ENCODE data around the gene PPP1R8.
"Not testable (repeated sequence)": the region's sequence is repeated elsewhere in the genome, so short reads cannot be mapped to it uniquely, and the experiment has no call there.

The PPP1R8 gene

GRCh38 chr1:27804791-27805190 is 25.8 kb upstream of the PPP1R8 start:
- H3K79me1 ChIP-seq (replicated peaks; ENCODE audit: low read length, poor library complexity, severe bottlenecking) = peaks cover 5% of the 10 kb centered on the region
- 88% methylated on average over 2 of the region's 5 CpGs for WGBS

DNA sequence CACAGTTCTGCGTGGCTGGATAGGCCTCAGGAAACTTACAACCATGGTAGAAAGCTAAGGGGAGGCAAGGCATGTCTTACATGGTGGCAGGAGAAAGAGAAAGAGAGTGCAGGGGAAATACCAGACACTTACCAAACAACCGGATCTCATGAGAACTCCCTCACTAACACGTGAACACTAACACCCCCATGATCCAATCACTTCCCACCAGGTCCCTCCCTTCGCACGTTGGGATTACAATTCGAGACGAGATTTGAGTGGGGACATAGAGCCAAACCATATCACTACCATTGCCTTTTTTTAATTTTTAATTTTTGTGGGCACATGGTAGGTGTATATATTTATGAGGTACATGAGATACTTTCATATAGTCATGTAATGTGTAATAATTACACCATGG is 23.8 kb upstream of the PPP1R8 start:
- WGBS = 95% methylated on average over 5 of the region's 7 CpGs
- Histone ChIP-seq H2BK12ac (ENCODE audit: low read length in 2 of 2) (no peak overlapping the region), H2BK5ac (ENCODE audit: low read depth, low read length, poor library complexity, severe bottlenecking) (no peak overlapping the region), H3K14ac (ENCODE audit: low read length in 2 of 2) (no peak overlapping the region), H3K4me3 (ENCODE audit: insufficient read depth in 1 of 2, low read depth in 1 of 2, low read length in 2 of 2) (no peak overlapping the region), H3K27me3 (ENCODE audit: control insufficient read depth in 1 of 2, insufficient read depth in 1 of 2, low read length in 2 of 2) (no peaks in the 10 kb centered on the region), H3K4ac (ENCODE audit: low read depth in 1 of 2, low read length in 2 of 2) (no peak overlapping the region), H3K9me3 (ENCODE audit: control insufficient read depth, low read length) (no peaks in the 10 kb centered on the region), H3K9ac (ENCODE audit: low read length) (no peak overlapping the region), H2AK5ac (ENCODE audit: low read length, severe bottlenecking) (no peak overlapping the region), H4K8ac (ENCODE audit: low read length) (no peak overlapping the region), H2BK15ac (ENCODE audit: low read depth, poor library complexity, severe bottlenecking) (no peak overlapping the region), H3K4me2 (ENCODE audit: low read length, poor library complexity, severe bottlenecking) (no peak overlapping the region), H4K91ac (ENCODE audit: low read length) (no peak overlapping the region), H3K4me1 (ENCODE audit: control insufficient read depth, insufficient read depth, low read depth, low read length) (no peaks in the 10 kb centered on the region), H3K27ac (ENCODE audit: low read length, poor library complexity, severe bottlenecking) (no peak overlapping the region), H3K36me3 (ENCODE audit: control insufficient read depth in 1 of 2, insufficient read depth in 2 of 2, low read depth in 1 of 2, low read length in 2 of 2) (peaks cover 0 to 65% of the 10 kb centered on the region in 2 experiments), H3K79me1 (replicated peaks; ENCODE audit: low read length, poor library complexity, severe bottlenecking) (peaks cover 2% of the 10 kb centered on the region), H3K23ac (ENCODE audit: low read length in 2 of 2) (no peak overlapping the region), H2BK120ac (ENCODE audit: low read depth, low read length) (no peak overlapping the region), H3K18ac (ENCODE audit: low read depth in 1 of 2, low read length in 2 of 2) (no peak overlapping the region), H2AFZ (ENCODE audit: low read depth, low read length) (no peak overlapping the region)
- no peak for DNase-seq

More at GRCh38 chr1:27804791-27805190, 25.8 kb upstream of the PPP1R8 start:
- no peak overlapping the region for H2AK5ac ChIP-seq (ENCODE audit: low read length, severe bottlenecking)
- no peak overlapping the region for H3K4me2 ChIP-seq (ENCODE audit: low read length, poor library complexity, severe bottlenecking)
- peaks cover 9 to 70% of the 10 kb centered on the region in 2 experiments for H3K36me3 ChIP-seq (ENCODE audit: control insufficient read depth in 1 of 2, insufficient read depth in 2 of 2, low read depth in 1 of 2, low read length in 2 of 2)
- no peak overlapping the region for H3K27ac ChIP-seq (ENCODE audit: low read length, poor library complexity, severe bottlenecking)
- no peak overlapping the region for H2BK120ac ChIP-seq (ENCODE audit: low read depth, low read length)
- DNase-seq = no peak
- no peak overlapping the region for H3K4me3 ChIP-seq (ENCODE audit: insufficient read depth in 1 of 2, low read depth in 1 of 2, low read length in 2 of 2)
- no peak overlapping the region for H2BK12ac ChIP-seq (ENCODE audit: low read length in 2 of 2)
- H3K23ac ChIP-seq (ENCODE audit: low read length in 2 of 2) = no peak overlapping the region
- H3K18ac ChIP-seq (ENCODE audit: low read depth in 1 of 2, low read length in 2 of 2) = no peak overlapping the region
- H3K4ac ChIP-seq (ENCODE audit: low read depth in 1 of 2, low read length in 2 of 2) = no peak overlapping the region
- H4K91ac ChIP-seq (ENCODE audit: low read length) = no peak overlapping the region
- no peaks in the 10 kb centered on the region for H3K27me3 ChIP-seq (ENCODE audit: control insufficient read depth in 1 of 2, insufficient read depth in 1 of 2, low read length in 2 of 2)
- no peak overlapping the region for H2AFZ ChIP-seq (ENCODE audit: low read depth, low read length)
- H3K9me3 ChIP-seq (ENCODE audit: control insufficient read depth, low read length) = no peaks in the 10 kb centered on the region
- no peak overlapping the region for H3K9ac ChIP-seq (ENCODE audit: low read length)
- H2BK15ac ChIP-seq (ENCODE audit: low read depth, poor library complexity, severe bottlenecking) = no peak overlapping the region
- no peak overlapping the region for H4K8ac ChIP-seq (ENCODE audit: low read length)
- H3K4me1 ChIP-seq (ENCODE audit: control insufficient read depth, insufficient read depth, low read depth, low read length) = no peaks in the 10 kb centered on the region
- H2BK5ac ChIP-seq (ENCODE audit: low read depth, low read length, poor library complexity, severe bottlenecking) = no peak overlapping the region
- no peak overlapping the region for H3K14ac ChIP-seq (ENCODE audit: low read length in 2 of 2)

DNA sequence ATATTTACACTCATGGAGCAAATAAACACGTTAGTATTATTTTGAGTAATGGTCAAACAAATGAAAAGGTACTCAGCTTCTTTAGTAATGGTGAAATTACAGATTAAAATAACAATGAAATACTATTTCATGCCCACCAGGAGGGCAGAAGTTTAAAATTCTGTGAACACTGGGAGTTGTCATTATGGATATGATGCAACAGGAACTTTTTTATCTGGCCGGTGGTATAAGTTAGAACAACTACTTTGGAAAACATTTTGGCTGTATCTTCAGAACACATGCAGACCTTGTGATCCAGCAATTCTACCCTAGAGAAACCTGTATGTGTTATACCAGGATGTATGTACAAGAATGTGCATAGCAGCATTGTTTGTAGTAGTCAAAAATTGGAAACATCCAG is 23.2 kb upstream of the PPP1R8 start:
- Histone ChIP-seq H3K4me1 (ENCODE audit: control insufficient read depth, insufficient read depth, low read depth, low read length) (no peaks in the 10 kb centered on the region), H4K91ac (ENCODE audit: low read length) (no peak overlapping the region), H3K14ac (ENCODE audit: low read length in 2 of 2) (no peak overlapping the region), H3K18ac (ENCODE audit: low read depth in 1 of 2, low read length in 2 of 2) (no peak overlapping the region), H3K79me1 (replicated peaks; ENCODE audit: low read length, poor library complexity, severe bottlenecking) (peaks cover 2% of the 10 kb centered on the region), H3K36me3 (ENCODE audit: control insufficient read depth in 1 of 2, insufficient read depth in 2 of 2, low read depth in 1 of 2, low read length in 2 of 2) (peaks cover 0 to 64% of the 10 kb centered on the region in 2 experiments), H4K8ac (ENCODE audit: low read length) (no peak overlapping the region), H3K27me3 (ENCODE audit: control insufficient read depth in 1 of 2, insufficient read depth in 1 of 2, low read length in 2 of 2) (no peaks in the 10 kb centered on the region), H3K9me3 (ENCODE audit: control insufficient read depth, low read length) (no peaks in the 10 kb centered on the region), H2BK15ac (ENCODE audit: low read depth, poor library complexity, severe bottlenecking) (no peak overlapping the region), H2BK12ac (ENCODE audit: low read length in 2 of 2) (no peak overlapping the region), H3K9ac (ENCODE audit: low read length) (no peak overlapping the region), H3K4me2 (ENCODE audit: low read length, poor library complexity, severe bottlenecking) (no peak overlapping the region), H2AK5ac (ENCODE audit: low read length, severe bottlenecking) (no peak overlapping the region), H2AFZ (ENCODE audit: low read depth, low read length) (no peak overlapping the region), H3K27ac (ENCODE audit: low read length, poor library complexity, severe bottlenecking) (no peak overlapping the region), H2BK5ac (ENCODE audit: low read depth, low read length, poor library complexity, severe bottlenecking) (no peak overlapping the region), H3K4me3 (ENCODE audit: insufficient read depth in 1 of 2, low read depth in 1 of 2, low read length in 2 of 2) (no peak overlapping the region), H3K23ac (ENCODE audit: low read length in 2 of 2) (no peak overlapping the region), H2BK120ac (ENCODE audit: low read depth, low read length) (no peak overlapping the region), H3K4ac (ENCODE audit: low read depth in 1 of 2, low read length in 2 of 2) (no peak overlapping the region)
- WGBS = no CpG with 5 or more reads among the region's 2 CpGs
- DNase-seq = no peak

- H3K4me1 ChIP-seq (ENCODE audit: control insufficient read depth, insufficient read depth, low read depth, low read length); H2BK12ac ChIP-seq (ENCODE audit: low read length in 2 of 2); H3K14ac ChIP-seq (ENCODE audit: low read length in 2 of 2); H3K4me2 ChIP-seq (ENCODE audit: low read length, poor library complexity, severe bottlenecking); H2BK120ac ChIP-seq (ENCODE audit: low read depth, low read length); H3K27ac ChIP-seq (ENCODE audit: low read length, poor library complexity, severe bottlenecking); H3K9me3 ChIP-seq (ENCODE audit: control insufficient read depth, low read length); H2BK5ac ChIP-seq (ENCODE audit: low read depth, low read length, poor library complexity, severe bottlenecking); H2AFZ ChIP-seq (ENCODE audit: low read depth, low read length); H4K91ac ChIP-seq (ENCODE audit: low read length); H3K79me1 ChIP-seq (replicated peaks; ENCODE audit: low read length, poor library complexity, severe bottlenecking); H3K18ac ChIP-seq (ENCODE audit: low read depth in 1 of 2, low read length in 2 of 2); H3K27me3 ChIP-seq (ENCODE audit: control insufficient read depth in 1 of 2, insufficient read depth in 1 of 2, low read length in 2 of 2); H3K9ac ChIP-seq (ENCODE audit: low read length); H2AK5ac ChIP-seq (ENCODE audit: low read length, severe bottlenecking); H4K8ac ChIP-seq (ENCODE audit: low read length); DNase-seq; H3K4ac ChIP-seq (ENCODE audit: low read depth in 1 of 2, low read length in 2 of 2); H3K23ac ChIP-seq (ENCODE audit: low read length in 2 of 2); H2BK15ac ChIP-seq (ENCODE audit: low read depth, poor library complexity, severe bottlenecking); H3K4me3 ChIP-seq (ENCODE audit: insufficient read depth in 1 of 2, low read depth in 1 of 2, low read length in 2 of 2): not testable (repeated sequence)
- peaks cover 2 to 64% of the 10 kb centered on the region in 2 experiments for H3K36me3 ChIP-seq (ENCODE audit: control insufficient read depth in 1 of 2, insufficient read depth in 2 of 2, low read depth in 1 of 2, low read length in 2 of 2)
- 100% methylated on average over 3 of the region's 3 CpGs for WGBS
These were observed 22.5 kb upstream of the PPP1R8 start for GRCh38 chr1:27808131-27808530.

Measured in mesenchymal stem cell (in vitro differentiated cells and primary cell).